H1 (cell line): ENCODE data around the gene SUGT1. TPM values are rescaled to one million over a fixed set of nuclear protein-coding genes. Genes with fewer than 3 reads are reported as not detected.

Source experiments
- CTCF ChIA-PET: fragments of 300-600 bp; sonication (Branson Sonifier 250); formaldehyde crosslinking; loops from one replicate; lab custom pipeline; 2021; ENCODE audit not compliant: partially characterized antibody; lab: Charles Lee
- POLR2A ChIA-PET: fragments of 300-600 bp; sonication (Branson Sonifier 250); formaldehyde crosslinking; loops from one replicate; lab custom pipeline; 2021; ENCODE audit warnings: inconsistent platforms; ENCODE audit not compliant: partially characterized antibody; lab: Charles Lee
- DNase-seq, 2 experiments: peaks; one replicate each; pipeline versions ENCODE4 v3.0.0 to v3.0.0-alpha.2; 2010 to 2022; ENCODE audit warnings: low spot score in 2 of 2, low read depth in 1 of 2, mixed read lengths in 1 of 2
- FAIRE-seq: peaks from 2 replicates; lab custom pipeline; 2011; peaks lifted over from hg19 to GRCh38; lab: Jason Lieb, UNC
- H2AFZ ChIP-seq: 2 replicates; pipeline ENCODE4 v1.8.1; 2012; ENCODE audit warnings: low read length, inconsistent platforms
- H2AK5ac ChIP-seq: 2 replicates; pipeline ENCODE4 v1.6.1; 2013; ENCODE audit warnings: low read depth, low read length
- H2BK120ac ChIP-seq: replicated peaks from 2 replicates; pipeline ENCODE3; 2013; ENCODE audit warnings: low read depth, low read length, inconsistent platforms
- H2BK12ac ChIP-seq: 2 replicates; pipeline ENCODE4 v1.6.1; 2013; ENCODE audit warnings: low read depth, low read length
- H2BK15ac ChIP-seq: 2 replicates; pipeline ENCODE4 v1.6.1; 2013; ENCODE audit warnings: low read length
- H2BK20ac ChIP-seq: 2 replicates; pipeline ENCODE4 v1.6.1; 2013; ENCODE audit warnings: low read length
- H2BK5ac ChIP-seq: 2 replicates; pipeline ENCODE4 v1.6.1; 2013; ENCODE audit warnings: low read depth, low read length
- H3K14ac ChIP-seq: 2 replicates; pipeline ENCODE4 v1.6.1; 2013; ENCODE audit warnings: inconsistent platforms; ENCODE audit not compliant: insufficient read length
- H3K18ac ChIP-seq: 2 replicates; pipeline ENCODE4 v1.6.1; 2013; ENCODE audit warnings: low read length; ENCODE audit errors: extremely low read depth
- H3K23ac ChIP-seq: 2 replicates; pipeline ENCODE4 v1.6.1; 2013; ENCODE audit warnings: inconsistent platforms; ENCODE audit not compliant: insufficient read length
- H3K23me2 ChIP-seq: 2 replicates; pipeline ENCODE4 v1.6.1; 2013; ENCODE audit warnings: low read depth, low read length
- H3K27ac ChIP-seq: 2 replicates; pipeline ENCODE4 v1.6.1; 2011; ENCODE audit warnings: low read depth, low read length, inconsistent platforms
- H3K27me3 ChIP-seq, 4 experiments: replicated peaks in 1 of 4; 1 replicate in 1 of 4; 2 replicates in 3 of 4; pipeline versions ENCODE4 v1.6.1 to v1.8.1; 2011 to 2013; ENCODE audit warnings: low read length in 3 of 4, mild to moderate bottlenecking in 3 of 4, inconsistent platforms in 2 of 4, mixed read lengths in 2 of 4, moderate library complexity in 1 of 4; ENCODE audit not compliant: control insufficient read depth in 3 of 4, insufficient read depth in 3 of 4; ENCODE audit errors: extremely low read depth in 1 of 4
- H3K36me3 ChIP-seq, 4 experiments: 2 replicates each; pipeline versions ENCODE4 v1.6.1 to v1.8.1; 2011 to 2013; ENCODE audit warnings: mild to moderate bottlenecking in 4 of 4, low read length in 3 of 4, moderate library complexity in 2 of 4, control low read depth in 1 of 4, inconsistent platforms in 1 of 4; ENCODE audit not compliant: insufficient read depth in 4 of 4, control insufficient read depth in 2 of 4
- H3K4ac ChIP-seq: replicated peaks from 2 replicates; pipeline ENCODE3; 2013; ENCODE audit warnings: low read length, low read depth, mixed read lengths, inconsistent platforms; ENCODE audit not compliant: insufficient read length
- H3K4me1 ChIP-seq, 4 experiments: replicated peaks in 1 of 4; 1 replicate in 1 of 4; 2 replicates in 3 of 4; pipeline versions ENCODE4 v1.6.1 to v1.8.1; 2011 to 2013; ENCODE audit warnings: low read length in 3 of 4, inconsistent platforms in 2 of 4, mixed read lengths in 1 of 4; ENCODE audit not compliant: insufficient read depth in 4 of 4, control insufficient read depth in 3 of 4
- H3K4me2 ChIP-seq, 2 experiments: 2 replicates each; pipeline versions ENCODE4 v1.6.1 to v1.8.1; 2011 to 2013; ENCODE audit warnings: low read depth in 2 of 2, low read length in 2 of 2, control low read depth in 1 of 2, inconsistent platforms in 1 of 2, mild to moderate bottlenecking in 1 of 2; ENCODE audit not compliant: insufficient read depth in 1 of 2
- H3K4me3 ChIP-seq, 4 experiments: fragments of 200-600, 300-600 bp in 1 of 4; sonication (generic), shearing (Covaris generic), sonication (Bioruptor Twin) in 1 of 4; 2 replicates each; pipeline versions ENCODE4 v1.5.1 to v1.8.1; 2011 to 2016; ENCODE audit warnings: low read length in 4 of 4, low read depth in 3 of 4, control low read depth in 2 of 4, inconsistent platforms in 2 of 4, mild to moderate bottlenecking in 2 of 4, mixed read lengths in 1 of 4, moderate library complexity in 1 of 4; ENCODE audit not compliant: insufficient read depth in 2 of 4; ENCODE audit errors: extremely low read depth in 1 of 4
- H3K56ac ChIP-seq: replicated peaks from 2 replicates; pipeline ENCODE3; 2013; ENCODE audit warnings: low read depth, mild to moderate bottlenecking, mixed read lengths, low read length, inconsistent platforms; ENCODE audit not compliant: insufficient read length
- H3K79me1 ChIP-seq: 2 replicates; pipeline ENCODE4 v1.6.1; 2013; ENCODE audit warnings: low read depth, low read length, control low read depth
- H3K79me2 ChIP-seq, 2 experiments: 2 replicates each; pipeline versions ENCODE4 v1.6.1 to v1.8.1; 2012 to 2013; ENCODE audit warnings: low read length in 2 of 2, mild to moderate bottlenecking in 2 of 2, inconsistent platforms in 1 of 2; ENCODE audit not compliant: insufficient read depth in 2 of 2, control insufficient read depth in 1 of 2
- H3K9ac ChIP-seq, 4 experiments: replicated peaks in 1 of 4; 1 replicate in 1 of 4; 2 replicates in 3 of 4; pipeline versions ENCODE4 v1.6.1 to v1.8.1; 2011 to 2013; ENCODE audit warnings: low read depth in 3 of 4, low read length in 3 of 4, control low read depth in 2 of 4, mild to moderate bottlenecking in 2 of 4, moderate library complexity in 2 of 4, inconsistent platforms in 1 of 4; ENCODE audit errors: extremely low read depth in 1 of 4
- H3K9me3 ChIP-seq, 2 experiments: 2 replicates each; pipeline versions ENCODE4 v1.6.1 to v1.8.1; 2012 to 2013; ENCODE audit warnings: mild to moderate bottlenecking in 2 of 2, moderate library complexity in 2 of 2, control low read depth in 1 of 2, inconsistent platforms in 1 of 2, low read depth in 1 of 2, low read length in 1 of 2, mixed read lengths in 1 of 2; ENCODE audit not compliant: insufficient read depth in 2 of 2
- H4K20me1 ChIP-seq, 2 experiments: replicated peaks in 1 of 2; 2 replicates each; pipeline versions ENCODE3 to v1.8.1; 2011 to 2013; ENCODE audit warnings: inconsistent platforms in 2 of 2, low read length in 2 of 2, mild to moderate bottlenecking in 1 of 2; ENCODE audit not compliant: insufficient read depth in 2 of 2, control insufficient read depth in 1 of 2
- H4K5ac ChIP-seq: 2 replicates; pipeline ENCODE4 v1.6.1; 2013; ENCODE audit warnings: low read length, low read depth, mixed read lengths, inconsistent platforms; ENCODE audit not compliant: insufficient read length
- H4K8ac ChIP-seq: 2 replicates; pipeline ENCODE4 v1.8.0; 2013; ENCODE audit warnings: mild to moderate bottlenecking, moderate library complexity, low read length, inconsistent platforms; ENCODE audit not compliant: insufficient read depth; ENCODE audit errors: extremely low read depth
- H4K91ac ChIP-seq: replicated peaks from 2 replicates; pipeline ENCODE3; 2013; ENCODE audit warnings: low read length, mixed read lengths, inconsistent platforms; ENCODE audit not compliant: insufficient read length
- ATF2 ChIP-seq: IDR thresholded peaks from 2 replicates; pipeline ENCODE4 v1.6.1; 2012; ENCODE audit warnings: low read length, inconsistent platforms
- BRCA1 ChIP-seq: IDR thresholded peaks from 2 replicates; pipeline ENCODE4 v1.6.1; 2012; ENCODE audit warnings: low read depth, low read length, improper control_type of control experiment
- CBX8 ChIP-seq: fragments of 300-800, 300-1000 bp; sonication (generic); IDR thresholded peaks from 2 replicates; pipeline ENCODE4 v1.7.1; 2016; ENCODE audit warnings: low read depth, low read length, borderline replicate concordance
- FOSL1 ChIP-seq: IDR thresholded peaks from 2 replicates; pipeline ENCODE4 v1.6.1; 2011; ENCODE audit warnings: mild to moderate bottlenecking, low read depth, low read length, moderate library complexity; ENCODE audit not compliant: insufficient read depth
- GABPA ChIP-seq: IDR thresholded peaks from 2 replicates; pipeline ENCODE4 v1.6.1; 2011; ENCODE audit warnings: mild to moderate bottlenecking, low read length, moderate library complexity, borderline replicate concordance; ENCODE audit not compliant: insufficient read depth
- NANOG ChIP-seq: IDR thresholded peaks from 2 replicates; pipeline ENCODE4 v1.6.1; 2011; ENCODE audit warnings: low read length, low read depth, mild to moderate bottlenecking, inconsistent platforms; ENCODE audit not compliant: insufficient read depth, poor library complexity, severe bottlenecking
- POU5F1 ChIP-seq: IDR thresholded peaks from 2 replicates; pipeline ENCODE4 v1.6.1; 2011; ENCODE audit warnings: low read depth, mild to moderate bottlenecking, low read length, moderate library complexity
- SAP30 ChIP-seq: fragments of 300-600 bp; sonication (generic); IDR thresholded peaks from 2 replicates; pipeline ENCODE4 v1.7.1; 2012; ENCODE audit warnings: low read length, moderate library complexity, mild to moderate bottlenecking, inconsistent platforms; ENCODE audit not compliant: insufficient read depth, insufficient replicate concordance
- SIN3A ChIP-seq, 2 experiments: IDR thresholded peaks in 1 of 2; conservative IDR thresholded peaks in 1 of 2; 2 replicates each; pipeline ENCODE4 v1.6.1; 2011 to 2012; ENCODE audit warnings: low read length in 2 of 2, improper control_type of control experiment in 1 of 2, low read depth in 1 of 2, mild to moderate bottlenecking in 1 of 2
- TBP ChIP-seq: IDR thresholded peaks from 2 replicates; pipeline ENCODE4 v1.6.1; 2011; ENCODE audit warnings: low read depth, low read length, improper control_type of control experiment
- WGBS, 2 experiments: shearing (Covaris generic) in 1 of 2; methylation state at CpG; one replicate each; pipeline versions ENCODE4 v1.1.6 to v1.1.7; 2013 to 2015; ENCODE audit warnings: low lambda C conversion rate in 2 of 2, mixed read lengths in 2 of 2, inconsistent platforms in 1 of 2, low coverage in 1 of 2, missing lambda C conversion rate in 1 of 2; ENCODE audit not compliant: insufficient replicate concordance in 2 of 2, insufficient coverage in 1 of 2, insufficient read length in 1 of 2; ENCODE audit errors: extremely low coverage in 1 of 2, missing lambda C conversion rate in 1 of 2; 5-methylcytosine and 5-hydroxymethylcytosine counted together
- polyA plus RNA-seq, 7 experiments: library from polyadenylated mRNA; depleted of rRNA in 3 of 7; stranded (reverse) in 5 of 7; unstranded in 2 of 7; fragments of >200 nt in 5 of 7; fragments of 200-250 nt in 2 of 7; gene quantifications; 1 replicate in 5 of 7; 2 replicates in 1 of 7; 4 replicates in 1 of 7; pipeline versions ENCODE4 v1.2.1 to v1.2.3, GENCODE V29; 2011 to 2013; ENCODE audit warnings: missing spikeins in 2 of 7, mixed read lengths in 2 of 7
- total RNA-seq: library from RNA; stranded (reverse); fragmentation: NEBNext Ultra II Directional; extraction: Animal tissue kit (Norgen Biotek cat#: 25700); gene quantifications from 2 replicates; pipeline ENCODE4 v1.2.1, GENCODE V29; 2021

Gene SUGT1
- total and polyA plus RNA-seq, 2 of the 8 experiments (the other 6 are each of a cell fraction or from before 2014, with no cell fraction given), result 21.0 to 99.4 TPM

DNA sequence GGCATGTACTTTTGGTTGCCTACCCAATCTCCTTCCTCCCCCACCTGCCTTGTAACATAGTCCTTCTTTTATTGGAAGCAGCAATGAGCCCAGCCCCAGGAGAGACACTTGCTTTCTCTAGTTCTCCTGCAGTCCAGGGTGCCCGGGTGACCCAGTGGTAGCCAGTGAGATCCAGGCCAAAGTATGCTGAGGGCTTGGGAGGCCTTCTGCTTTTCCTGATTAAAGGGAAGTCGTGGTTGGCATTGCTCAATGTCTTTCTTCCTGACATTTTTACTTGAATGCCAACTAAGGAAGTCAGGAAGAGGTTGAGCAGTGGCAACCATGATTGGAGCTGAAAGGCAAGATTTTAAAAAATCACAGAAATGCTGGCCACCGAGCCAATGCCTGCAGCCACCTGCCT lies 61.3 kb downstream of the SUGT1 start:
- no peaks in the 10 kb centered on the region for H3K79me2 ChIP-seq
- FAIRE-seq, result no peak

More for the DNA sequence above, 61.3 kb downstream of the SUGT1 start:
- no peak overlapping the region for H2BK5ac ChIP-seq
- no peaks in the 10 kb centered on the region for H3K27me3 ChIP-seq
- no peak overlapping the region for H2BK12ac ChIP-seq
- no peak overlapping the region for H2BK120ac ChIP-seq
- H2BK20ac ChIP-seq, result no peak overlapping the region
- no peaks in the 10 kb centered on the region for H4K20me1 ChIP-seq
- no peaks in the 10 kb centered on the region; a peak in 1 of 4 replicates for H3K9me3 ChIP-seq
- no peak overlapping the region for H4K5ac ChIP-seq
- no peak overlapping the region for H3K9ac ChIP-seq
- H3K23ac ChIP-seq, result no peak overlapping the region
- peak overlapping the region; percentile 28; the same call in 1 of the 2 replicates for H3K18ac ChIP-seq
- H3K56ac ChIP-seq, result no peak overlapping the region
- H3K4me1 ChIP-seq, result peaks cover 0 to 4% (median 3%) of the 10 kb centered on the region in 4 experiments; a peak in 3 of 7 replicates
- TF ChIP-seq FOSL1, result no peak
- TF ChIP-seq ATF2, result no peak
- TF ChIP-seq POU5F1, result no peak
- TF ChIP-seq BRCA1, result no peak
- no peak for TF ChIP-seq CBX8
- no peak for TF ChIP-seq NANOG
- TF ChIP-seq TBP, result no peak
- TF ChIP-seq SAP30, result no peak
- no peak for TF ChIP-seq GABPA
- no peak for TF ChIP-seq SIN3A (conservative IDR thresholded peaks at IDR 0.05 in 1 of 2, IDR thresholded peaks at IDR 0.05 in 1 of 2; ENCODE audit: low read depth in 1 of 2, low read length in 2 of 2)
- no peaks in the 10 kb centered on the region for H3K23me2 ChIP-seq
- no peak overlapping the region for H2BK15ac ChIP-seq
- no peak overlapping the region for H2AFZ ChIP-seq
- no peak overlapping the region for H3K14ac ChIP-seq
- no peak overlapping the region for H3K4ac ChIP-seq
- no peak overlapping the region for H3K4me2 ChIP-seq
- H3K36me3 ChIP-seq, result peaks cover 0 to 36% (median 4%) of the 10 kb centered on the region in 4 experiments; a peak in 6 of 8 replicates
- WGBS, 2 experiments, result 86% methylated on average over 3 of the region's 3 CpGs; no CpG with 5 or more reads in 1 of the 2 experiments
- H4K91ac ChIP-seq, result no peak overlapping the region
- ChIA-PET CTCF (interaction anchor here (1.4 to 4.3 kb wide), 4 partner anchors 9 to 95 kb away, joined by 4 to 25 read pairs (median 13); no protein-coding TSS in a partner anchor), POLR2A (interaction anchor here (1.4 to 2.9 kb wide), 2 partner anchors 12 to 25 kb away, joined by 4 to 11 read pairs; partner anchors contain the start of gene CNMD)
- DNase-seq, result no peak
- no peak overlapping the region for H3K27ac ChIP-seq
- H2AK5ac ChIP-seq, result no peak overlapping the region
- H3K79me1 ChIP-seq, result no peaks in the 10 kb centered on the region
- no peak overlapping the region for H3K4me3 ChIP-seq
- no peak overlapping the region for H4K8ac ChIP-seq
